GM23338 (cell line): ENCODE measurements around the gene PRPF40B.

Experiments used
- CREB1 ChIP-seq: fragments of 250-450 bp; sonication (Bioruptor Pico); IDR thresholded peaks from 2 replicates; pipeline ENCODE4 v1.5.0; 2020; ENCODE audit warnings: low read depth, mild to moderate bottlenecking, moderate library complexity
- CTCF ChIP-seq, 2 experiments: fragments of 200-600 bp in 1 of 2; sonication (generic) in 1 of 2; conservative IDR thresholded peaks; 2 replicates each; pipeline versions ENCODE4 v1.5.1 to v1.6.1; 2016 to 2017; ENCODE audit warnings: antibody characterized with exemption in 2 of 2, low read depth in 2 of 2, mild to moderate bottlenecking in 2 of 2, moderate library complexity in 1 of 2
- EZH2 ChIP-seq: fragments of 200-600 bp; sonication (generic); IDR thresholded peaks from one replicate; pipeline ENCODE4 v1.8.0; 2017; ENCODE audit warnings: antibody characterized with exemption, mild to moderate bottlenecking, low read depth; ENCODE audit not compliant: unreplicated experiment
- EZH2phosphoT487 ChIP-seq: fragments of 200-600 bp; sonication (generic); IDR thresholded peaks from one replicate; pipeline ENCODE4 v1.8.1; 2018; ENCODE audit warnings: antibody characterized with exemption; ENCODE audit not compliant: unreplicated experiment
- JUNB ChIP-seq: IDR thresholded peaks from one replicate; pipeline ENCODE4 v1.6.1; 2016; ENCODE audit warnings: antibody characterized with exemption; ENCODE audit not compliant: unreplicated experiment
- POLR2AphosphoS5 ChIP-seq: IDR thresholded peaks from 2 replicates; pipeline ENCODE4 v1.6.1; 2016; ENCODE audit warnings: antibody characterized with exemption, low read depth
- REST ChIP-seq: IDR thresholded peaks from one replicate; pipeline ENCODE4 v1.6.1; 2018; ENCODE audit warnings: antibody characterized with exemption; ENCODE audit not compliant: unreplicated experiment
- STAT1 ChIP-seq: IDR thresholded peaks from one replicate; pipeline ENCODE4 v1.6.1; 2016; ENCODE audit warnings: antibody characterized with exemption; ENCODE audit not compliant: unreplicated experiment
- ZNF114 ChIP-seq: fragments of 250-450 bp; sonication (Bioruptor Pico); IDR thresholded peaks from 2 replicates; pipeline ENCODE4 v1.5.0; 2020; ENCODE audit warnings: mild to moderate bottlenecking, moderate library complexity
- ZNF331 ChIP-seq: fragments of 250-450 bp; sonication (Bioruptor Pico); IDR thresholded peaks from 2 replicates; pipeline ENCODE4 v1.5.0; 2020; ENCODE audit warnings: low read depth, mild to moderate bottlenecking, moderate library complexity

GRCh38 chr12:49578471-49579112, 44.8 kb upstream of the PRPF40B start:
- no peak for TF ChIP-seq CREB1
- TF ChIP-seq CTCF (conservative IDR thresholded peaks at IDR 0.05; ENCODE audit: low read depth in 2 of 2) = no peak
- TF ChIP-seq POLR2AphosphoS5 = no peak
- TF ChIP-seq EZH2 = no peak
- no peak for TF ChIP-seq EZH2phosphoT487
- no peak for TF ChIP-seq ZNF331 (CRISPR knock-in tag)
- TF ChIP-seq ZNF114 (CRISPR knock-in tag) = no peak
- no peak for TF ChIP-seq REST
- no peak for TF ChIP-seq JUNB
- TF ChIP-seq STAT1 = no peak
